ENCODE measurements around the gene USP48.

USP48 gene

GRCh38 chr1:21758614-21759013, 24.3 kb downstream of the USP48 start:
- Histone ChIP-seq H3K36me3 (peaks cover 24% of the 10 kb centered on the region), H3K9me3 (ENCODE audit: severe bottlenecking) (no peaks in the 10 kb centered on the region), H3K27me3 (ENCODE audit: insufficient read depth, low read depth, severe bottlenecking) (no peaks in the 10 kb centered on the region), H3K4me3 (ENCODE audit: low read depth, low read length) (no peak overlapping the region), H3K27ac (no peak overlapping the region)
- TF ChIP-seq CTCF (IDR thresholded peaks at IDR 0.05; ENCODE audit: low read depth, low read length): no peak
- no peak for DNase-seq

GRCh38 chr1:21756393-21757089, 26.4 kb downstream of the USP48 start:
- no peak overlapping the region for H3K27ac ChIP-seq
- H3K9me3 ChIP-seq (ENCODE audit: severe bottlenecking): no peaks in the 10 kb centered on the region
- no peak for DNase-seq
- TF ChIP-seq CTCF (IDR thresholded peaks at IDR 0.05; ENCODE audit: low read depth, low read length): no peak
- peaks cover 39% of the 10 kb centered on the region for H3K36me3 ChIP-seq
- H3K27me3 ChIP-seq (ENCODE audit: insufficient read depth, low read depth, severe bottlenecking): no peaks in the 10 kb centered on the region
- no peak overlapping the region for H3K4me3 ChIP-seq (ENCODE audit: low read depth, low read length)

- no peak overlapping the region for H3K4me3 ChIP-seq (ENCODE audit: low read depth, low read length)
- no peak overlapping the region for H3K27ac ChIP-seq
- no peak for DNase-seq
- H3K36me3 ChIP-seq: peaks cover 53% of the 10 kb centered on the region
- H3K9me3 ChIP-seq (ENCODE audit: severe bottlenecking): no peaks in the 10 kb centered on the region
- TF ChIP-seq CTCF (IDR thresholded peaks at IDR 0.05; ENCODE audit: low read depth, low read length): no peak
- no peaks in the 10 kb centered on the region for H3K27me3 ChIP-seq (ENCODE audit: insufficient read depth, low read depth, severe bottlenecking)
Observed at GRCh38 chr1:21755067-21755466, 27.9 kb downstream of the USP48 start.

DNA sequence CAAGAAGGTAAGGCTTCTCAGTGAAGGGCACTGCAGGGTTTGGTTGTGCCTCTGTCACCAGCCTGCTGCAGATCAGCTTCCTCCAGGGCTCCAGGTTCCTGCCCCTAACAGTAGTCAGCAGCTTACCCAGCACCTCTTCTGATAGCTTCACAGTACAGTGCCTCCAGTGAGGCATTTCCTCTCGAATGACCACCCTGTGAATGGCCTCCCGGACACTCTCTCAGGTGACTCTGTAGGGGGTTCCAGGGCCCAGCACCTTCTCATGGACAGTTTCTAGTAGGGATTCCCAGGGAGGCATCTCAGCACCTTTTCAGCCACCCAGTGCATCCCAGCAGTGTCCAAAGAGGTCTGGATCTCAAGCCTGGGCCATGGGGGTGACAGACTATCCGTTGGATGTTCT, 28.4 kb downstream of the USP48 start:
- Histone ChIP-seq H3K36me3 (peaks cover 53% of the 10 kb centered on the region), H3K27me3 (ENCODE audit: insufficient read depth, low read depth, severe bottlenecking) (no peaks in the 10 kb centered on the region), H3K9me3 (ENCODE audit: severe bottlenecking) (no peaks in the 10 kb centered on the region), H3K4me3 (ENCODE audit: low read depth, low read length) (no peak overlapping the region), H3K27ac (no peak overlapping the region)
- DNase-seq: no peak
- TF ChIP-seq CTCF (IDR thresholded peaks at IDR 0.05; ENCODE audit: low read depth, low read length): no peak

- Histone ChIP-seq H3K4me3 (ENCODE audit: low read depth, low read length) (no peak overlapping the region), H3K27me3 (ENCODE audit: insufficient read depth, low read depth, severe bottlenecking) (no peaks in the 10 kb centered on the region), H3K9me3 (ENCODE audit: severe bottlenecking) (no peaks in the 10 kb centered on the region), H3K27ac (no peak overlapping the region), H3K36me3 (peaks cover 64% of the 10 kb centered on the region)
- no peak for DNase-seq
- no peak for TF ChIP-seq CTCF (IDR thresholded peaks at IDR 0.05; ENCODE audit: low read depth, low read length)
Observed at GRCh38 chr1:21752186-21752585, 30.8 kb downstream of the USP48 start.

DNA sequence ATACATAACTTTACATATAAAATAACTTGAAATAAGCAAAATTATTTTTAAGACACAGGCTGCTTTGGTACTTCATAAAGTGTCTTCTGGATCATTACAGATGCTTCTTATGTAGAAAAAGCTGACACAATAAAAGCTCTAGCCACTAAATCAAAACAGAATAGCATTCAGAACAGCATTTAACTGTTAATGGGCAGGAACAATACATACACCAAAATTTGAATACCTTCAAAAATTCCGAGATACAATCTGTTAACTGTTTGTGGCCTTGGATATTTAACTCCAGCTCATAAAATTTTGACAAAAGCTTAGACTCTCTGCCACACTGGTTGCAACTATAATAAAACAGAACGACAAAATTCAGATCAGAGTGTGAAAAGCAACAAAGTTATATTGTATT, 31.7 kb downstream of the USP48 start:
- H3K36me3 ChIP-seq: peaks cover 71% of the 10 kb centered on the region
- TF ChIP-seq CTCF (IDR thresholded peaks at IDR 0.05; ENCODE audit: low read depth, low read length): no peak

More for the DNA sequence above, 31.7 kb downstream of the USP48 start:
- H3K9me3 ChIP-seq (ENCODE audit: severe bottlenecking): no peaks in the 10 kb centered on the region
- H3K27ac ChIP-seq: no peak overlapping the region
- no peak for DNase-seq
- H3K4me3 ChIP-seq (ENCODE audit: low read depth, low read length): no peak overlapping the region
- no peaks in the 10 kb centered on the region for H3K27me3 ChIP-seq (ENCODE audit: insufficient read depth, low read depth, severe bottlenecking)
